ENCODE data around the gene FERMT3.

GRCh38 chr11:64237484-64237951 is 31.0 kb downstream of the FERMT3 start:
- TF ChIP-seq CTCF (IDR thresholded peaks at IDR 0.05) (no peak), ZFX (IDR thresholded peaks at IDR 0.05; ENCODE audit: borderline replicate concordance) (no peak)
